ENCODE results near the gene LSM2.

Gene LSM2

DNA sequence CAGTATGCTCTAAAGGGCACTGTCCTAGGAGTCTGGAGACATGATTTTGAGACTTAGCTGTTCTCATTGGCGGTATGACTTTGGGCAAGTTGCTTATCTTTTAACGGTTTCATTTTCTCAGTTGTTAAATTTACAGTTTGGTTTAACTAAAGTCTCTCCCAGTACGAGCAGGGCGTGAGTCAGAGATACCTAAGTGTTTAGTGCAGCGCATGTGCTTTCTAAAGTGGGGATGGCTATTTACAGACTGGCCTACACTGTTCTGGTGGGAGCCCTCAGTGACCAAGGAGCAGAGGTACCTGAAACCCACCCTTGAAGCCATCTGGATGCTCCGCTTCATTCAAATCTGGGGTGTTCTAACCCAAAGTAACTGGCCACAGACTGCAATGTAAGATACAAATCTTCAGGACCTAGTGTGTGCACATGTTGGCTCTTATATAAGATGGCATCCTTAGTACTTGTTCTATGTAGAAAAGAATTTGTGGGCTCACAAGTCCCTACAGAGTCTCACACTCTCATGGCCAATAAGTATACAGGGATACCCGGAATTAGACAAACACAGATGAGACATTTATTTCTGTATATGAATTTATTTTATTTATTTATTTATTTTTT lies 56.2 kb downstream of the LSM2 start:
- FAIRE-seq (no peak), DNase-seq (ENCODE audit: low spot score) (no peak)

DNA sequence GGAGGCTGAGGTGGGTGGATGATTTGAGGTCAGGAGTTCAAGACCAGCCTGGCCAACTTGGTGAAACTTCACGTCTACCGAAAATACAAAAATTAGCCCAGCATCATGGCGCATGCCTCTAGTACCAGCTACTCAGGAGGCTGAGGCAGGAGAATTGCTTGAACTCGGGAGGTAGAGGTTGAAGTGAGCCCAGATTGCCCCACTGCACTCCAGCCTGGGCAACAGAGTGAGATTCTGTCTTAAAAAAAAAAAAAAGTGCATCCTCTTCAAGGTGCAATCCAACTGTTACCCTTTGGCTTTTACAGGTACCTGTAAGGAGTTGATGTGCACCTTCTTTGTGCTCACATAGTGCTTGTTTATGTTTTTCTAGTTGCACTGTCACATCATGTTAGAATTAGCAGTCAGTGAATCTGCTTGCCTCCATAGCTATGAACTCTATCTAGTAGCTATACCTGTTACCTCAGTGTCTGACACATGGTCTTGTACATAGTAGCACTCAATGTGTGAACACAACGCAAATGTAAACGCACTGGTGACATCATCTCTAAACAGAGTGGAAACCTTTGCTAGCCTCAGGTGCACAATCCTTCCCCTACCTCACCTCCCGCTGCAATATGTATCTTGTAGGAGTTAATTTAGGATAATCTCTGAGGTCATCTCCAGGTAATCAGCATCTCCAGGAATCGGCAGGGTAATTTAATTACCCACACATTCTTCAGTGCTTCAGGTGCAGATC lies 57.3 kb downstream of the LSM2 start:
- FAIRE-seq, result no peak

More for the DNA sequence above, 57.3 kb downstream of the LSM2 start:
- DNase-seq (ENCODE audit: low spot score), result no peak

All from RCC 7860 (cell line).